ENCODE measurements around the gene DPH3.

GRCh38 chr3:16303037-16303575, 38.4 kb upstream of the DPH3 start:
- TF ChIP-seq TAF1 (IDR thresholded peaks at IDR 0.05; ENCODE audit: borderline replicate concordance, insufficient read depth, low read length): no peak
- TF ChIP-seq REST (IDR thresholded peaks at IDR 0.05; ENCODE audit: insufficient read depth in 1 of 2, low read depth in 2 of 2, low read length in 2 of 2): no peak
- TF ChIP-seq POLR2AphosphoS5 (IDR thresholded peaks at IDR 0.05; ENCODE audit: low read depth, low read length): no peak
- TF ChIP-seq SIN3A (IDR thresholded peaks at IDR 0.05; ENCODE audit: borderline replicate concordance, insufficient read depth, low read length): no peak
- TF ChIP-seq FOXP2 (optimal IDR thresholded peaks at IDR 0.05; ENCODE audit: borderline replicate concordance, extremely low read depth, extremely low read length, insufficient read depth): no peak
